ENCODE results near the gene CDC73. TPM values are rescaled to one million over a fixed set of nuclear protein-coding genes. Genes with fewer than 3 reads are reported as not detected.

The CDC73 gene
- total and polyA plus RNA-seq, 2 of the 13 experiments (the other 11 are each of a cell fraction or from before 2014, with no cell fraction given): 20.2 to 26.3 TPM

DNA sequence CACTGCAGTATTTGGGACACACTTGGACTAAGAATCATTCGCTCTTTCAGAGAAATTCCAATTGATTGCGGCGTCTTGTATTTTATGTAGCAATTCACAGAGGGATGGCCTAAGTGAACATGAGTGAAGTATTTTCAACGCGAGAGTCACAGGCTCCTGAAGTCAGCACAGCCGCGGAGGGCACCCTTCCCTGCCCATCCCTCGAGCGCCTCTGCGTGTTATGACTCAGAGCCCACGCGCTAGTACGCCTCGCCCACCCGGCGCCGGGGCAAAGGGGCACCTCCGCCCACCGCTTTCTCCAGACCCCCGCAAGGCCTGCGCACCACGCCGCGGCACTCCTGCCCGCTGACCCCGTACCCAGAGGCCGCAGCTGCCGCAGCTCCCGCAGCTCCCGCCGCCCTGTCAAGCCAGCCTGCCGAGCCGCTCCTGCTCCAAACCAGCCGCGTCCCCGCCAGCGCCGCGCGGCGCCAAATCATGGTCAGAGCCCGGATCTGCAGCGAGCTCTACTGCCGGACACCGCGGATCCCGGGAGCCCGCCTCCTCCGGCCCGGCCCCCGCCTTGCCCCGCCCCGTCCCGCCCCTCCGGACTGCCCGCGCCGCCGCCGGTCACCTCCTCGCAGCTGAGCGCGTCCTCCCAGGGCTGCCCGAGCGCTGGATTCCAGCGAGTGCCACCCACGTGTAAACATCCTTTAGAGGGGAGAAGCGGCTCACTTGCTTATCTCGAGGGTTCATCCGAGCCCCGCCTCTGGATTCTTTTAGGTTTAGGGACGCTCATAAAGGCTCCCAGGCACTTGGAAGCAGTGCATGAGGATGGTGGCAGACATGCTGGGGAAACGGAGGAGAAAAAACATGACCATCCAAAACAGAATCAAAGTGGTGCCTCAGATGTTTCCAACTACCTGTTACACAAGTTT, 16.7 kb upstream of the CDC73 start, which contains the start of gene GLRX2 (continued):
- 0 out of 2 replicates have a peak, but pooled peaks have one; percentile 2 for TF ChIP-seq BORCS8-MEF2B (CRISPR knock-in tag; IDR thresholded peaks at IDR 0.05)
- 0 out of 2 replicates have a peak, but pooled peaks have one; percentile 23 for TF ChIP-seq CEBPB (IDR thresholded peaks at IDR 0.05; ENCODE audit: borderline replicate concordance, low read depth, low read length)
- no peak for TF ChIP-seq NFATC3 (CRISPR knock-in tag; IDR thresholded peaks at IDR 0.05)
- TF ChIP-seq TCF7L2 (IDR thresholded peaks at IDR 0.05; ENCODE audit: low read depth, low read length): no peak
- peak; percentile 35 for TF ChIP-seq GATAD2A (CRISPR knock-in tag; IDR thresholded peaks at IDR 0.05)
- TF ChIP-seq ELF3 (CRISPR knock-in tag; IDR thresholded peaks at IDR 0.05): peak; percentile 57; the same call in 1 of the 2 replicates
- peak; percentile 67 for TF ChIP-seq SALL1 (CRISPR knock-in tag; IDR thresholded peaks at IDR 0.05)
- no peak for TF ChIP-seq FOXK2 (IDR thresholded peaks at IDR 0.05)
- peak; percentile 39; the same call in 1 of the 2 replicates for TF ChIP-seq ZNF441 (CRISPR knock-in tag; IDR thresholded peaks at IDR 0.05; ENCODE audit: borderline replicate concordance)
- TF ChIP-seq YY1 (IDR thresholded peaks at IDR 0.05; ENCODE audit: insufficient read depth, insufficient replicate concordance, low read depth, low read length): peak; percentile 71
- TF ChIP-seq ATF2 (CRISPR knock-in tag; IDR thresholded peaks at IDR 0.05): 0 out of 2 replicates have a peak, but pooled peaks have one; percentile 39
- TF ChIP-seq MAF1 (CRISPR knock-in tag; IDR thresholded peaks at IDR 0.05; ENCODE audit: borderline replicate concordance): peak; percentile 44; the same call in 1 of the 2 replicates
- no peak for TF ChIP-seq SYNCRIP (IDR thresholded peaks at IDR 0.05; ENCODE audit: insufficient read depth, low read depth, low read length)
- 0 out of 2 replicates have a peak, but pooled peaks have one; percentile 45 for TF ChIP-seq ZNF879 (CRISPR knock-in tag; IDR thresholded peaks at IDR 0.05)
- TF ChIP-seq, protein P1, sequence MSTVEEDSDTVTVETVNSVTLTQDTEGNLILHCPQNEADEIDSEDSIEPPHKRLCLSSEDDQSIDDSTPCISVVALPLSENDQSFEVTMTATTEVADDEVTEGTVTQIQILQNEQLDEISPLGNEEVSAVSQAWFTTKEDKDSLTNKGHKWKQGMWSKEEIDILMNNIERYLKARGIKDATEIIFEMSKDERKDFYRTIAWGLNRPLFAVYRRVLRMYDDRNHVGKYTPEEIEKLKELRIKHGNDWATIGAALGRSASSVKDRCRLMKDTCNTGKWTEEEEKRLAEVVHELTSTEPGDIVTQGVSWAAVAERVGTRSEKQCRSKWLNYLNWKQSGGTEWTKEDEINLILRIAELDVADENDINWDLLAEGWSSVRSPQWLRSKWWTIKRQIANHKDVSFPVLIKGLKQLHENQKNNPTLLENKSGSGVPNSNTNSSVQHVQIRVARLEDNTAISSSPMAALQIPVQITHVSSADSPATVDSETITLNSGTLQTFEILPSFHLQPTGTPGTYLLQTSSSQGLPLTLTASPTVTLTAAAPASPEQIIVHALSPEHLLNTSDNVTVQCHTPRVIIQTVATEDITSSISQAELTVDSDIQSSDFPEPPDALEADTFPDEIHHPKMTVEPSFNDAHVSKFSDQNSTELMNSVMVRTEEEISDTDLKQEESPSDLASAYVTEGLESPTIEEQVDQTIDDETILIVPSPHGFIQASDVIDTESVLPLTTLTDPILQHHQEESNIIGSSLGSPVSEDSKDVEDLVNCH (CRISPR knock-in tag; IDR thresholded peaks at IDR 0.05): no peak
- TF ChIP-seq KDM3A (CRISPR knock-in tag; IDR thresholded peaks at IDR 0.05; ENCODE audit: low read depth): peak; percentile 70; the same call in 1 of the 2 replicates
- peak; percentile 74; the same call in 1 of the 2 replicates for TF ChIP-seq YEATS4 (CRISPR knock-in tag; IDR thresholded peaks at IDR 0.05; ENCODE audit: borderline replicate concordance)
- TF ChIP-seq CBFB (CRISPR knock-in tag; IDR thresholded peaks at IDR 0.05): peak; percentile 47; the same call in 1 of the 2 replicates
- TF ChIP-seq, protein P2, sequence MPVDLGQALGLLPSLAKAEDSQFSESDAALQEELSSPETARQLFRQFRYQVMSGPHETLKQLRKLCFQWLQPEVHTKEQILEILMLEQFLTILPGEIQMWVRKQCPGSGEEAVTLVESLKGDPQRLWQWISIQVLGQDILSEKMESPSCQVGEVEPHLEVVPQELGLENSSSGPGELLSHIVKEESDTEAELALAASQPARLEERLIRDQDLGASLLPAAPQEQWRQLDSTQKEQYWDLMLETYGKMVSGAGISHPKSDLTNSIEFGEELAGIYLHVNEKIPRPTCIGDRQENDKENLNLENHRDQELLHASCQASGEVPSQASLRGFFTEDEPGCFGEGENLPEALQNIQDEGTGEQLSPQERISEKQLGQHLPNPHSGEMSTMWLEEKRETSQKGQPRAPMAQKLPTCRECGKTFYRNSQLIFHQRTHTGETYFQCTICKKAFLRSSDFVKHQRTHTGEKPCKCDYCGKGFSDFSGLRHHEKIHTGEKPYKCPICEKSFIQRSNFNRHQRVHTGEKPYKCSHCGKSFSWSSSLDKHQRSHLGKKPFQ (CRISPR knock-in tag; IDR thresholded peaks at IDR 0.05; ENCODE audit: insufficient replicate concordance): peak; percentile 74
- peak; percentile 67 for TF ChIP-seq ZBTB14 (CRISPR knock-in tag; IDR thresholded peaks at IDR 0.05)
- TF ChIP-seq HIVEP1 (CRISPR knock-in tag; IDR thresholded peaks at IDR 0.05): no peak
- TF ChIP-seq GZF1 (CRISPR knock-in tag; IDR thresholded peaks at IDR 0.05): no peak

Measured in HepG2 (cell line).